Effector CD4-positive, alpha-beta T cell (primary cell): ENCODE data around the gene ECD.

Source experiments
- DNase-seq: peaks from one replicate; pipeline ENCODE4 v3.0.0-alpha.2; 2020
- total RNA-seq: gene quantifications from one replicate; lab custom pipeline; 2026; lab: John Stamatoyannopoulos, UW

ECD gene
- 79.2 reads per million, percentile 78 among the genes with 10 or more reads in this experiment for total RNA-seq

GRCh38 chr10:73167783-73168464, at the start of gene ECD, which contains the start of gene FAM149B1:
Gene ECD (minus strand): TSS chr10:73168008. CDS start chr10:73163937, 4,071 bp downstream.
Gene FAM149B1 (plus strand): TSS chr10:73168119. CDS start chr10:73168340, 221 bp downstream.
- DNase-seq: peak; percentile 90

- no peak for DNase-seq
These were observed 47.9 kb upstream of the ECD start for GRCh38 chr10:73215749-73216148.

GRCh38 chr10:73211106-73211811, 43.5 kb upstream of the ECD start:
- DNase-seq: no peak

- no peak for DNase-seq
These were observed 42.7 kb upstream of the ECD start for GRCh38 chr10:73210395-73211105.

- no peak for DNase-seq
These were observed 41.9 kb upstream of the ECD start for GRCh38 chr10:73209705-73210104.

- no peak for DNase-seq
These were observed 40.1 kb upstream of the ECD start for GRCh38 chr10:73207883-73208282.

GRCh38 chr10:73206385-73206784, 38.6 kb upstream of the ECD start:
- DNase-seq: no peak

- DNase-seq: no peak
These were observed 38.1 kb upstream of the ECD start for GRCh38 chr10:73205890-73206289.

- DNase-seq: no peak
These were observed 37.3 kb upstream of the ECD start for GRCh38 chr10:73205081-73205480.

GRCh38 chr10:73190188-73190587, 22.4 kb upstream of the ECD start:
- no peak for DNase-seq

GRCh38 chr10:73186266-73186665, 18.5 kb upstream of the ECD start:
- DNase-seq: no peak

- no peak for DNase-seq
These were observed 16.0 kb upstream of the ECD start for GRCh38 chr10:73183667-73184281.

GRCh38 chr10:73182568-73182967, 14.8 kb upstream of the ECD start:
- no peak for DNase-seq

GRCh38 chr10:73174148-73174925, 6.5 kb upstream of the ECD start:
- no peak for DNase-seq

GRCh38 chr10:73172867-73173266, 5.1 kb upstream of the ECD start:
- DNase-seq: no peak

GRCh38 chr10:73169320-73169719, 1.5 kb upstream of the ECD start:
- no peak for DNase-seq

- DNase-seq: no peak
These were observed 626 bp upstream of the ECD start for GRCh38 chr10:73168465-73168803.

- no peak for DNase-seq
These were observed 388 bp downstream of the ECD start for GRCh38 chr10:73167458-73167782.

- no peak for DNase-seq
These were observed 836 bp downstream of the ECD start for GRCh38 chr10:73166972-73167371.

GRCh38 chr10:73163096-73163495, 4.7 kb downstream of the ECD start:
- DNase-seq: no peak

GRCh38 chr10:73161662-73162061, 6.1 kb downstream of the ECD start:
- DNase-seq: no peak

GRCh38 chr10:73161079-73161478, 6.7 kb downstream of the ECD start:
- no peak for DNase-seq
